ENCODE measurements around the gene STK32A. TPM values are rescaled to one million over a fixed set of nuclear protein-coding genes. Genes with fewer than 3 reads are reported as not detected.
"Not testable (repeated sequence)": the region's sequence is repeated elsewhere in the genome, so short reads cannot be mapped to it uniquely, and the experiment has no call there.

Gene STK32A
- total RNA-seq, 1 experiment from 2014 or later: not detected

DNA sequence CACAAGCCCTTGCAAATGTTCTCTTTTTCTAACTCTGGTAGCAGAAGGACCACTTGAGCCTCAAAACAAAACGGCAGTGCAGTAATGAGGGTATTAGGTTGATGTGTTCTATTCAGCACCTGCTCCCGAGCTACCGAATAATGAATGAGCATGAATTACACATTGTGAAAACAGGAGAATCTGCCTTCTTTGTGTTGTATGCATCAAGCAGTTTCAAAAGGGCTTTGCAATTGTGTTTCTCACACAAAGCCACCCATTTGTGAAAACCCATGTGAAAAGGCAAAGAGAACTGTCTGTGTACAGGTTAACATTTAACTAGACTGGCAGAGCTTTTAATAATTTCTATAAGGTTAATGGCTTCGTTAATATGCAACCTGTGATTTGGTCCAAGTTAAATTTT lies 97.8 kb downstream of the STK32A start:
- in situ Hi-C loops (cut with HindIII; ENCODE audit: low sequenced_read_pairs): no loop called here
- no peak for DNase-seq (ENCODE audit: low spot score)

DNA sequence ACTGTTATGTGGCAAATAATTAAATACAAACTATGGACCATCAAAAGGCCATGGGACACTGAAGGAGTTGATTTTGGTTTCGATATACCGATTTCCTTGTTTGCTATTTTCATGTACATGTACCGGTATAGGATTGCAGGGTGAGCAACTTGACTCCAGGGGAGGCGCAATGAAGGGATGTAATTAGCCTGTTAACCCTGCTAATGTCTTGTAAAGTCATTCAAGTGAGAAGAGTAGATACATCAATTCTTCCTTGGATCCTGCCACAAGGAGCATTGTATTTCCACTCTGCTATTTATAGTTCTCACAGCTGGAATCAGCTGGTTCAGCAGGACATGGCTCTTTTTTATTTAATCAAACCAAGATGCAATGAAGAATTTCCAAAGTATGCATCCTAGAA lies 102.0 kb downstream of the STK32A start:
- in situ Hi-C loops (cut with HindIII; ENCODE audit: low sequenced_read_pairs): no loop called here
- no peak for DNase-seq (ENCODE audit: low spot score)

DNA sequence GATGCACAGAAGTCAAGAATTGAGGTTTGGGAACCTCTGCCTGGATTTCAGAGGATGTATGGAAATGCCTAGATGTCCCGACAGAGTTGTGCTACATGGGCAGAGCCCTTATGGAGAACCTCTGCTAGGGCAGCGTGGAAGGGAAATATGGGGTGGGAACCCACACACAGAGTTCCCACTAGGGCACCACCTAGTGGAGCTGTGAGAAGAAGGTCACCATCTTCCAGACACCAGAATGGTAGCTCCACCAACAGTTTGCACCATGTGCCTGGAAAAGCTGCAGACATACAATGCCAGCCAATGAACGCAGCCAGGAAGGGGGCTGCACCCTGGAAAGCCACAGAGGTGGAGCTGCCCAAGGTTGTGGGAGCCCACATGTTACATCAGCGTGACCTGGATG lies 104.5 kb downstream of the STK32A start:
- in situ Hi-C loops (cut with HindIII; ENCODE audit: low sequenced_read_pairs): no loop called here
- no peak for DNase-seq (ENCODE audit: low spot score)

DNA sequence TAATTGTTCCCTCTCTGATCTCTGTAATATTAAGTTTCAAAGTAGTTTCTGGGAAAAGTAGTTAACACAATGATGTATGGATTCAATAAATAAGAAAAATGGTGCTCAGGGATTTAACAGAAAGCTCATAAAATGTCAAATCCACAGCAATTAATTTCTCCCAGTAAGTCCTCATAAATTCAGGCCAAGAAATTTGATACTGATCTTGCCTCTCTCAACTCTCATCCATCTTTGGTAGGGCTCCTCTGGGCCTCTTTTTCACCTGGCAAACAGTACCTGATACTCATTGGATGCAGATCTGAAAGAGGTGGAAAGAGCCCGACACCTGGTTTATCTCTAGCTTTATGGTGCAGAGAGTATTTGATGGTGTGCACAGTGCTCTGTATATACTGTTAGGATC lies 106.1 kb downstream of the STK32A start:
- in situ Hi-C loops (cut with HindIII; ENCODE audit: low sequenced_read_pairs): no loop called here
- no peak for DNase-seq (ENCODE audit: low spot score)

DNA sequence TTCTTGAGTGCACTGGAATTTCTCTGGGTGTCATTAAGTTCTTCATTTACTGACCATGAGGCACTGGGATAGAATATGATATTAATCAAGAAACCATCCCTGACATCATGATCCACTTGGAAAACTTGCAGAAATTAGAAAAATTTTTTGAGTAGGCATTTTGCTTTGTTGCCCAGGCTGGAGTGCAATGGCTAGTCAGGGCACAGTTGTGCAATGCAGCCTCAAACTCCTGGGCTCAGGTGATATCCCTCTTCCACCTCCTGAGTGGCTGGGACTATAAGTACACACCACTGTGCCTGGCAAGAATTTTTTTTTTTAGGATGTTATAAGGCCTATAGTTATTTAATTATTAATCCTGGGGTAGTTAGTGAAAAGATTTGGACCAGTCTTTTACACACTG lies 106.5 kb downstream of the STK32A start:
- no peak for DNase-seq (ENCODE audit: low spot score)
- in situ Hi-C loops (cut with HindIII; ENCODE audit: low sequenced_read_pairs): no loop called here

DNA sequence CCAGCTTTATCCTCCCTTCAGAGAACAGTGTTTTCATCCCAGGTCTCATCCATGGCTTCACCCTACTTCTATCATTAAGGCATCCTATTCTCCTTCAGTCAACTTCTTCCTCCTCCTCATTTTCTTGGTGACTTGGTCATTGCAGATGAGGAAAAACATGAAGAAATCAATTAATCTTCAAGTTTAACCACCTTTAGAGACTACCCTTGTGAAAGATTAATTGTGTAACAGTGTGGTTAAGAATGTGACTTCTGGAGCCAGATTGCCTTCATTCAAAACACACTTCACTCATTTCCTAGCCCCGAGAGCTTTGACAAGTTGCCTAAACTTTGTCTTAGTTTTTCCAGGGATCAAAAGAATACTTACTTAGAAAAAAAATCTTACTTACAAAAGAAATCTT lies 110.0 kb downstream of the STK32A start:
- no peak for DNase-seq (ENCODE audit: low spot score)
- in situ Hi-C loops (cut with HindIII; ENCODE audit: low sequenced_read_pairs): no loop called here

DNA sequence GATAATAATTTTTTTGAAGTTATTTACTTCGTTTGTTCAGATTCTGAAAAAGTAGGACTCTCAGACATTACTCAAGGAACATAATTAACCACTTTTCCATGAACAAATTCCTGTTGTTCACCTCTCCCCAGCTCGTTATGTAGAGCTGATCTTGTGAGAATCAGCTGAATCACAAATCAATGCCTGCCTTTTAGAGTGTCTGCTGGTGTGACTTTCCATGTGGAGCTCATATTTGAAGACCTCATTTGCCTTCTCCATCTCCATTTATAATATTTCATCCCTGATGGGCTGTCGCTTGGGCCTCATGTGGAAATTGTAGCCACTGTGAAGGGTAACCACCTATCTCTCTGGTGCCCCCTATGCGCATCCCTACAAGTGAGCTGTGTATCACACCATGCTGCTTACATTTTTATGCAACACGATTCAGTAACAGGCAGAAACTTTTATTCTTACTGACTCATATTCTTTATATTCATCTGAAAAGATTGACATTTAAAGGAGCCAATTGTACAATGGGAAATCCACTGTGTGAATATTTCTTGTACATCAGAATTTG lies 111.3 kb downstream of the STK32A start:
- in situ Hi-C loops (cut with HindIII; ENCODE audit: low sequenced_read_pairs): no loop called here
- no peak for DNase-seq (ENCODE audit: low spot score)

DNA sequence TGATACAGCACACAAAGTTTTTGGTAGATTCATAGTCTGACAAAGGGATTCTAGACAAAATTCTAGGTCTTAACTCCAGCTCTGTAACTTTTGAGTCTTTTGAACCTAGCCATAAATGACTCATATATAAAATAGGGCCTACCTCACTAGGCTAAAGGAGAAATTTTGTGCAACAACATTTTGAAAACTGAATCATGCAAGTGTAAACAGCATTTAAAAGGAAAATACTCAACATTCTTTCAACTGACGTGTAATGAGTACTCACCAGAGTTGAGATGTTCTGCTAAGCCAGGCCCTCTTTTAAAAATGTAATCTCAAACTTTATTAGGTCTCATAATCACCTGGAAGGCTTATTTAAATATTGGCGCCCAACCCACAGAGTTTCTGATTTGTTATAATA lies 113.2 kb downstream of the STK32A start:
- in situ Hi-C loops (cut with HindIII; ENCODE audit: low sequenced_read_pairs): no loop called here
- DNase-seq (ENCODE audit: low spot score): no peak

DNA sequence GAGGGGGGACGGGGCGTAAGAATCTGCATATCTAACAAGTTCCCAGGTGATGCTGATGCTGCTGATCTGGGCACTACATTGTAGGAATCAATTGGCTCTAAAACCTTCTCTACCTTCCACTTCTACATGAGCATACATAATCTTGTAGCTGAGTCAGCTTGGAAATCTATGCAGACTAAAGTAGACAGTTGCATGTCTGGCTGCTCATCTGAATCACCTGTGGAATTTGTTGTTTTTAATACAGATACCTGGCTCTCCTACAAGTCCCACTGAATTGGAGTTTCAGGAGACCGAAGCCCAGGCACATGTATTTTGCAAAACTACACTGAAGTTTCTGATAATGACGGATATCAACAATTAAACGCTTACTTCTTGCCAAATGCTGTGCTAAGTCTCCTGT lies 113.6 kb downstream of the STK32A start:
- in situ Hi-C loops (cut with HindIII; ENCODE audit: low sequenced_read_pairs): no loop called here

DNA sequence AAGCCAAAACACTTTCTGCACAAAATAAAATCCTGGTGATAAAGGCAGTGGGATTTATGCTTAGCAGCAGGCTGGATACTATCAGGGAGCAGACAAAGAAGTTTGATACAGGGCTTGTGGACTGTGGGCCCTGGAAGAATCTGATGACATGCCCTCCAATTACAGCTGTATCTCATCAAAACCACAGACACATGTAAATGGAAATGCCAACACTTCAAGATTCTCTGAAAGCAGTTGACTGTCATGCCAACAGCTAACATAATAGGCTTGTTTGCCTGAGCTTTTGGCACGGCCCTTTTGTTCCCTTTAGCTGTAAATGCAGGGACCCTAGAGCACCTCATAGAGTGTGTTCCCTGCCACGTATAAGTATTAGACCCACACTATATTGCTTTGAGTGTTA lies 114.4 kb downstream of the STK32A start:
- DNase-seq (ENCODE audit: low spot score): no peak
- in situ Hi-C loops (cut with HindIII; ENCODE audit: low sequenced_read_pairs): no loop called here

More for the DNA sequence above, 113.6 kb downstream of the STK32A start:
- DNase-seq (ENCODE audit: low spot score): no peak

DNA sequence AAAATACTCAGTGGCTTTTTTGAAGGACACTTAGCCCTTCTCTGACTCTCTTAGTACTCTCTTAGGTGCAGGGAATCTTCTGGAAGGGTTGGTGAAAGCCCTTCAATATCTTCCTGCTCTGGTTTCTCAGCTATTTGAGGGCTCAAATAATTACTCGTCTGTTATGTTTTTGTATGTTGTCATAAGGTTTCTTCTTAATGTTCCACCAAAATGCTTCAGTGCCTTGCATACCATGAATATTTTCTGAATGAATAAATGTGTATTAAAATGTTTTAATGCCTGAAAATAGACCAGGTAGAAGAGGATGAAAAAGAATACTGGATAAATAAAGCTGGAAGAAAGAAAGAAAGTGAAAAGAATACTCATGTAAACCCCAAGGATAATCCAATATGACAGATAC lies 124.3 kb downstream of the STK32A start:
- in situ Hi-C loops (cut with HindIII; ENCODE audit: low sequenced_read_pairs): no loop called here
- DNase-seq (ENCODE audit: low spot score): no peak

DNA sequence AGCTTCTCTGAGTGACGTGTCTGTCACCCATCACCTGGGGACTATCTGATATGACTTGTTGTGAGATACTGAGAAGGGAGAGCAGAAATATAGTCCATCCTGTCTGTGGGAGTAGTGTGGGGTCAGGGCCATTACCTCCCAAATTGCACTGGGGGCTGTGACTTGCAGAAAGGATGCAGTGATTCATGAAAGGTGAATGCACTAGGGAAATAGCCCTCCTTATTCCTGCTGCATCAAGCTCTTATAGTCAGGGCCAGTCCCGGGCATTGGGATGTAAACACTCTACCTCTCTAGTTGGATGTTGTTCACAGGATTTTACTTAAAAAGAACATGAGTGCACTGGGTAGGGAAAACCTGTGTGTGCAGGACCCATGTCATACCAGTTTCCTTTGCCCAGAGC lies 124.8 kb downstream of the STK32A start:
- in situ Hi-C loops (cut with HindIII; ENCODE audit: low sequenced_read_pairs): no loop called here
- DNase-seq (ENCODE audit: low spot score): no peak

DNA sequence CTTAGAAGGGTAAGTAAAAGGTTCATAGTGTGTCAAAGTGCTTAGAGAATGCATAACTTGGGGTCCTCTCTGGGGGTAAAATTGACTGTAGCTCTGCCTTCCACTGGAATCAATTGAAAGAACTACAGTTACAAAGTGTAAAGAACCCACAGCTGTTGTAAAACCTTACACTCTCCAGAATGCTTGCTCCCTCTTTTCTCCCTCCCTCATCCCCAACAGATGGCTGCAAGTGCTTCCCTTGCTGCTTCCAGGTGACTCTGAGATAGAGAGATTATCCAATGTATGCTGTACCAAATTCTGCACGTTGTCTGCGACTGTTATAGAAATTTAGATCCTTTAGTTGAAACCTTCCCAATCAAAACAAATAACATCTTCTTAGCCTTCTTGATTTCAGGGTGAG lies 126.0 kb downstream of the STK32A start:
- no peak for DNase-seq (ENCODE audit: low spot score)
- in situ Hi-C loops (cut with HindIII; ENCODE audit: low sequenced_read_pairs): no loop called here

DNA sequence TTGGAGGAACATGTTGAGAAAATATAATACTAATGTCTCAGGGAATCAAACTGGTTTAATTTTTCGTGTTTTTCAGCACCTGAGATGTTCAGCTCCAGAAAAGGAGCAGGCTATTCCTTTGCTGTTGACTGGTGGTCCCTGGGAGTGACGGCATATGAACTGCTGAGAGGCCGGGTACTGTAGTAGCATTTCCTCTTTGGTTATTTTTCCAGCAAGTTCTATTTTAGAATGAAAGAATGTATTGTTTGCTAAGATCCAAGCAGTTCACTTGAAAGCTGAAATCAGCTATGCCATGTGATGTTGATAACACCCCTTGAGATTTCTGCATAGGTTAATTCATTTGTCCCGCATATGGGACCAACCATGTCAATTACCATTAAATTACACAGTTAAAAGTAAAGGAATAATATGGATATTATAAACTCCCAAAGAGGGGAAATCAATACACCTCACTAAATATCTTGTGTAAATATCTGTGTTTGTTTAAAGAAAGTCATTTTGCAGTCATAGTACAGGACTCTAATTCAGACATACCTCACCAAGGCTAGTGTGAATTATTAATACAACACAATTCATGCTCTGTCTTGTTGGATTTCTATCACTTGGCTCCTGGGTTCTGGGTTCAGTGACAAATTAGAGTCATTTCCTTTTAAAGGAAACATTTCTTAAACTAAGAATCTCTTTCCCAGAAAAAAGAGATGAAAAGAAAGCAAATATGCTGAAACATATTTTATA lies 126.8 kb downstream of the STK32A start:
- no peak for DNase-seq (ENCODE audit: low spot score)
- in situ Hi-C loops (cut with HindIII; ENCODE audit: low sequenced_read_pairs): no loop called here

DNA sequence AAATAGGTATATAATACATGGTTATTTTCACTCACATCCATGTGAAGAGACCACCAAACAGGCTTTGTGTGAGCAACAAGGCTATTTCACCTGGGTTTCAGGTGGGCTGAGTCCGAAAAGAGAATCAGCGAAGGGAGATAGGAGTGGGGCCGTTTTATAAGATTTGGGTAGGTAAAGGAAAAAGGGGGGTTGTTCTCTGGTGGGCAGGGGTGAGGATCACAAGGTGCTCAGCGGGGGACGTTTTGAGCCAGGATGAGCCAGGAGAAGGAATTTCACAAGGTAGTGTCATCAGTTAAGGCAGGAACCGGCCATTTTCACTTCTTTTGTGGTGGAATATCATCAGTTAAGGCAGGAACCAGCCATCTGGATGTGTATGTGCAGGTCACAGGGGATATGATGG lies 132.6 kb downstream of the STK32A start:
- DNase-seq (ENCODE audit: low spot score); in situ Hi-C loops (cut with HindIII; ENCODE audit: low sequenced_read_pairs): not testable (repeated sequence)

DNA sequence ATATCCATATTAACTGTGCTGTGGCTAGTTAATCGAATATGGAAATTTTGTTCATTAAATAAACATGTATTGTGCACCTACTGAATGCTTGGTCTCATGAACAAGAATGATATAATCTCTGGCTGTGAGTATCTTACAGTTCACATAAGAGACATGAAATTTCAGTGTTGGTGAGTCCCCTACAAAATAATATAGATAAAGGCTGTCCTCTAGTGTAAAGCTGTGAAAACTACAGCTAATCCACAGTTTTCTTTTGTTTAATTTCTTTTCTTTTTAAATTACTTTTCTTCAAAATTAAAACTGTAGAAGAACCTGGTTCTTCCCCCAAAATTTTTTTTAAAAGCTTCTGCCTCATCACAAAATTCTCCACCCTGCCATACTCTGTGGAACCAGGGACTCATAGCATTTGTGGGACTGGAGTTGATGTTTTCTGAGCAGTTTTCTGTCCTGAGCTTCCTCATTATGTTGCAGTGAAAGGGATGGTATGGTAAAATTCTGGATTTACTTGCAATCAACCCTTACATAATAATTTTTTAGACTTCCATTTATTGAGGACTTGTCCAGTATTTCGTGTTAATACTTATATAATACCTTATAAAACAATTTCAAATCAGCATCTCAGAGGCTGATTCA lies 135.0 kb downstream of the STK32A start:
- in situ Hi-C loops (cut with HindIII; ENCODE audit: low sequenced_read_pairs): no loop called here
- no peak for DNase-seq (ENCODE audit: low spot score)

DNA sequence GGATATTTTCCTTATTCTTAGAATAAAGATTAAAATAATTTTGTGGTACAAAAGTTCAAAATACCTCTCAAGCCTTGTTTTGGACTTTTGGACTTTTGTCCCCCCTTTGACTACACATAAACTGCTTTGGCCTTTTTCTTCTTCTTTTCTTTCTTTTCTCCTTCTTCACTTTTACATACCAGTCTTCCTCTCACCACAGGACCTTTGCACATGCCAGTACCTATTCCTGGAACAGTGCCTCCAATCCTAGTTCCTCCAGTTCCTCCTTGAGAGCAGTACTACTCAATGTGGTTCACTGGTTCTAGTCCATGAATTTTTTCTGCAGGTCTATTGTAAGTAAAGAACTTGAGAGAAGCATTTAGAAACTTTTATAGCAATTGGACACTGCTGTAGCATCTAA lies 136.5 kb downstream of the STK32A start:
- in situ Hi-C loops (cut with HindIII; ENCODE audit: low sequenced_read_pairs): no loop called here
- DNase-seq (ENCODE audit: low spot score): no peak

DNA sequence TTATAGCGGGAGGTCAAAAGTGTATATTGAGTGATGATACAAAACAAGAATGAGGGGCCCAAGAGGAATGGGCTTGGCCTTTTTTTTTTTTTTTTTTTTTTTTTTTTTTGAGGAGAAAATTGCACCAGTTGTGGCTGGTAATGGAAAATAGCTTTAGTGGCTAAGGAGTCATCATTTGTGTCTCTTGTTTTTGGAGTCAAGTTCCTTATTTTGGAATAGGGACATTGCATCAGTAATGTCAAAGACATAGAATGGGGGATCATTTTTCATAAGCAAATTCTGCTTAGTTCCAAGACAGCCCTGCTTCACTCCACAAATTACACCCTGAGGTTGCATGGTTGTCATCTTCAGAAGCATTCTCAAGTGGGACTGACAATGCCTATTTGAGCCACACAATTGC lies 137.4 kb downstream of the STK32A start:
- DNase-seq (ENCODE audit: low spot score): no peak
- in situ Hi-C loops (cut with HindIII; ENCODE audit: low sequenced_read_pairs): no loop called here

DNA sequence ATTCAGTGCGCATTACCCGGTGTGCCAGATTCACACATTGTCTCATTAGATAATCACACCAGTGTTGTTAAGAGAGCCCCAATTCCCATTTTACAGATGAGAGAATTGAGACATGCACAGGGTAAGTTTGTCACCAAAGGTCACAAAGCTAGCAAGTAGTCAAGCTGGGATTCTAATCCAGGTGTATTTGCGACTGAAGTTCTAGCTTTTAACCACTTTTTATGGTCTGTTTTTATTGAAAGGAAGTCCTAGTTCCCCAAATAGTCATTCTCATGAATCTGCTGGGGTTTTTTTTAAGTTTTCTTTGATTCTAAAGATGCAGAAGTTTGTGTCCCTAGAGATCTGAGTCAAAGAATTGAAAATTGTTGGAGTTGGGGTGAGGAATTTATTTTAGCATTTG lies 138.5 kb downstream of the STK32A start:
- in situ Hi-C loops (cut with HindIII; ENCODE audit: low sequenced_read_pairs): no loop called here
- no peak for DNase-seq (ENCODE audit: low spot score)

DNA sequence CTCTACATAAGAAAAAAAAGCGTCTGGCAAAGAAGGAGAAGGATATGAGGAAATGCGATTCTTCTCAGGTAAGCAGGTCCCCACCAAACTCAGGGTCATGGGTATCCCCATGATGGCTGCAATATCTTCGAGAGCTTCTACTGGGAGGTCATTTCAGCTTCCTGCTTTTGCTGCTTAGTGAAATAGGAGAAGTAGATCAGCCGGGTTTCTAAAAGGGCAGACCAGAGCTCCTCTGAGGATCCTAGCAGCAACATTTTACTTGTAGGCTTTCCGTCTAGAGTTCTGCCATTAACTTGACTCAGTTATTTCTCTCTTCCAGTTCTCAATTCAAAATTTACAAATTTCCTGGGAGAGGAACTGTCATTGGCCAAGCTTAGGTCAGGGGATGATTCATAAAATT lies 140.3 kb downstream of the STK32A start:
- in situ Hi-C loops (cut with HindIII; ENCODE audit: low sequenced_read_pairs): no loop called here

DNA sequence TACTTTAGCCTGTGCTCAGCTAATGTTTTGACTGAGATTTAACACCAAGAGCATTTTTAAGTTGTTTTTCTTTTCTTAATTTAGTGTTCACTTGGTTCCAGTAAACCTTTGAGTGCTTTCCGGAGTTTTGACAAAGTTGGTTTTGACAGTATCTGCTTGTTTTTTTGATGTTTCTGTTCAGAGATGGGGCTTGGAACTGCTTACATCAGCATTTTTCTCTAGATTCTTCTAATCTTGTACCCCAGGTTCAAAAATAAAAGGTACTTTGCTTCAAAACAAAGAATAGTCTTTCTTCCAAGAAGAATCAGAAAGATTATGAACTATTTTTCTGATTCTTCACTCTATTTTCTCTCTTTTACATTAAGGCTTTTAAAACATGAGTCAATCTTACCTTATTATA lies 142.9 kb downstream of the STK32A start:
- in situ Hi-C loops (cut with HindIII; ENCODE audit: low sequenced_read_pairs): no loop called here
- no peak for DNase-seq (ENCODE audit: low spot score)

More for the DNA sequence above, 140.3 kb downstream of the STK32A start:
- no peak for DNase-seq (ENCODE audit: low spot score)
